Thymus (tissue), 14 donors: ENCODE results near the gene TNRC18. TPM values are rescaled to one million over a fixed set of nuclear protein-coding genes. Genes with fewer than 3 reads are reported as not detected.
"Not testable (repeated sequence)": the region's sequence is repeated elsewhere in the genome, so short reads cannot be mapped to it uniquely, and the experiment has no call there.

Experiments used
- DNase-seq, 9 donors: peaks; one replicate each; pipeline ENCODE4 v3.0.0-alpha.2; 2013; ENCODE audit warnings: low spot score in 9 of 9, low read depth in 6 of 9, missing footprints in 1 of 9
- H3K27ac ChIP-seq, 2 donors: one replicate each; pipeline ENCODE4 v1.5.1; 2013; ENCODE audit warnings: control low read depth in 1 of 2, low read depth in 1 of 2, low read length in 1 of 2, mild to moderate bottlenecking in 1 of 2, moderate library complexity in 1 of 2
- H3K27me3 ChIP-seq, 2 donors: one replicate each; pipeline ENCODE4 v1.5.1; 2013; ENCODE audit warnings: low read length in 1 of 2; ENCODE audit not compliant: control insufficient read depth in 2 of 2, insufficient read depth in 1 of 2
- H3K36me3 ChIP-seq, 2 donors: one replicate each; pipeline ENCODE4 v1.5.1; 2013; ENCODE audit warnings: low read length in 1 of 2, mild to moderate bottlenecking in 1 of 2, moderate library complexity in 1 of 2; ENCODE audit not compliant: control insufficient read depth in 2 of 2, insufficient read depth in 2 of 2
- H3K4me1 ChIP-seq, 2 donors: one replicate each; pipeline ENCODE4 v1.5.1; 2013; ENCODE audit warnings: low read length in 2 of 2; ENCODE audit not compliant: control insufficient read depth in 2 of 2, insufficient read depth in 2 of 2
- H3K4me3 ChIP-seq, 2 donors: one replicate each; pipeline ENCODE4 v1.5.1; 2013; ENCODE audit warnings: low read length in 2 of 2, control low read depth in 1 of 2, mild to moderate bottlenecking in 1 of 2
- H3K9me3 ChIP-seq, 2 donors: one replicate each; pipeline ENCODE4 v1.5.1; 2013; ENCODE audit warnings: low read length in 1 of 2, mild to moderate bottlenecking in 1 of 2; ENCODE audit not compliant: control insufficient read depth in 2 of 2, insufficient read depth in 1 of 2
- WGBS: extraction: QIAGEN DNeasy Blood & Tissue Kit; methylation state at CpG from one replicate; pipeline ENCODE4 v1.1.7; 2013; 5-methylcytosine and 5-hydroxymethylcytosine counted together
- long read RNA-seq, 10 donors: transcript quantifications; one replicate each; lab custom pipeline, GENCODE V29; 2026
- polyA plus RNA-seq: library from polyadenylated mRNA; stranded (reverse); fragments of 200-250 nt; gene quantifications from one replicate; pipeline ENCODE4 v1.2.3, GENCODE V29; 2013
- total RNA-seq: library from RNA; stranded (reverse); fragments of 120-200 nt; gene quantifications from one replicate; pipeline ENCODE4 v1.2.4, GENCODE V29; 2013
- donor health status: healthy.

Gene TNRC18
- total RNA-seq = 8.5 TPM
- 26.2 TPM for polyA plus RNA-seq
- long read RNA-seq, donor 1 = 0 reads
- long read RNA-seq, donor 2 = 0 reads
- long read RNA-seq, donor 3 = 0 reads
- long read RNA-seq, donor 4, partial matches to known transcripts = 0 of 1 reads
- long read RNA-seq, donor 4, other reads (novel, unspliced or antisense) = 0 of 1 reads
- long read RNA-seq, donor 5, partial matches to known transcripts = 0 of 1 reads
- long read RNA-seq, donor 5, other reads (novel, unspliced or antisense) = 0 of 1 reads
- long read RNA-seq, donor 6, partial matches to known transcripts = 0 of 1 reads
- long read RNA-seq, donor 6, other reads (novel, unspliced or antisense) = 0 of 1 reads
- long read RNA-seq, donor 7 = 0 reads
- long read RNA-seq, donor 8, partial matches to known transcripts = 0 of 2 reads
- long read RNA-seq, donor 8, other reads (novel, unspliced or antisense) = 0 of 2 reads
- long read RNA-seq, donor 9 = 0 reads
- long read RNA-seq, donor 10 = 0 reads

GRCh38 chr7:5423306-5423975 is at the start of gene TNRC18:
Gene TNRC18, minus strand, starts transcription at chr7:5423834. Its CDS starts 2,588 bp downstream, at chr7:5421246.
- Histone ChIP-seq H3K4me3 (peak within 1 kb of the TSS; percentile 54 to 71), H3K36me3 (no peaks in the 10 kb centered on the region), H3K27me3 (peaks cover 90 to 99% of the 10 kb centered on the region in 2 donors), H3K4me1 (peaks cover 43 to 79% of the 10 kb centered on the region in 2 donors), H3K9me3 (peaks cover 0 to 27% of the 10 kb centered on the region in 2 donors), H3K27ac (peak within 1 kb of the TSS; percentile 87 to 89)
- WGBS = under 1% methylated on average over 67 of the region's 67 CpGs
- no peak for DNase-seq

- Histone ChIP-seq H3K36me3 (no peaks in the 10 kb centered on the region), H3K9me3 (peaks cover 0 to 5% of the 10 kb centered on the region in 2 donors), H3K4me3 (no peak overlapping the region), H3K27me3 (no peaks in the 10 kb centered on the region), H3K4me1 (peaks cover 0 to under 1% of the 10 kb centered on the region in 2 donors), H3K27ac (no peak overlapping the region)
- WGBS = 90% methylated on average over 20 of the region's 20 CpGs
- DNase-seq = no peak
These were observed 49.0 kb upstream of the TNRC18 start for GRCh38 chr7:5472432-5473315.

GRCh38 chr7:5471623-5472022 is 48.0 kb upstream of the TNRC18 start:
- H3K4me1 ChIP-seq, H3K4me3 ChIP-seq, H3K9me3 ChIP-seq, H3K27me3 ChIP-seq, H3K27ac ChIP-seq, DNase-seq, H3K36me3 ChIP-seq: not testable (repeated sequence)
- 94% methylated on average over 14 of the region's 14 CpGs for WGBS

GRCh38 chr7:5470816-5471215 is 47.2 kb upstream of the TNRC18 start:
- 95% methylated on average over 22 of the region's 22 CpGs for WGBS
- H3K4me3 ChIP-seq = no peak overlapping the region
- no peak for DNase-seq

GRCh38 chr7:5470167-5470532 is 46.5 kb upstream of the TNRC18 start:
- no peak overlapping the region for H3K4me3 ChIP-seq
- H3K4me1 ChIP-seq = no peaks in the 10 kb centered on the region
- H3K27me3 ChIP-seq = no peaks in the 10 kb centered on the region
- 88% methylated on average over 15 of the region's 15 CpGs for WGBS
- no peak for DNase-seq
- no peak overlapping the region for H3K27ac ChIP-seq
- H3K9me3 ChIP-seq = peaks cover 0 to 5% of the 10 kb centered on the region in 2 donors
- H3K36me3 ChIP-seq = no peaks in the 10 kb centered on the region

More at GRCh38 chr7:5470816-5471215, 47.2 kb upstream of the TNRC18 start:
- peaks cover 0 to 5% of the 10 kb centered on the region in 2 donors for H3K9me3 ChIP-seq
- H3K27ac ChIP-seq = no peak overlapping the region
- H3K36me3 ChIP-seq = no peaks in the 10 kb centered on the region
- H3K4me1 ChIP-seq = no peaks in the 10 kb centered on the region
- no peaks in the 10 kb centered on the region for H3K27me3 ChIP-seq

GRCh38 chr7:5469375-5470166 is 45.9 kb upstream of the TNRC18 start:
- DNase-seq = no peak
- H3K36me3 ChIP-seq = no peaks in the 10 kb centered on the region
- WGBS = 93% methylated on average over 32 of the region's 32 CpGs
- no peaks in the 10 kb centered on the region for H3K27me3 ChIP-seq
- H3K4me3 ChIP-seq = no peak overlapping the region
- H3K9me3 ChIP-seq = peaks cover 0 to 5% of the 10 kb centered on the region in 2 donors
- no peaks in the 10 kb centered on the region for H3K4me1 ChIP-seq
- H3K27ac ChIP-seq = no peak overlapping the region

GRCh38 chr7:5467645-5468044 is 44.0 kb upstream of the TNRC18 start:
- no peak overlapping the region for H3K27ac ChIP-seq
- H3K4me3 ChIP-seq = no peak overlapping the region
- peaks cover 0 to 5% of the 10 kb centered on the region in 2 donors for H3K9me3 ChIP-seq
- no peak for DNase-seq
- H3K4me1 ChIP-seq = no peaks in the 10 kb centered on the region
- 97% methylated on average over 9 of the region's 9 CpGs for WGBS
- no peaks in the 10 kb centered on the region for H3K36me3 ChIP-seq
- no peaks in the 10 kb centered on the region for H3K27me3 ChIP-seq

- no peaks in the 10 kb centered on the region for H3K9me3 ChIP-seq
- 83% methylated on average over 14 of the region's 14 CpGs for WGBS
- no peaks in the 10 kb centered on the region for H3K27me3 ChIP-seq
- H3K36me3 ChIP-seq = no peaks in the 10 kb centered on the region
- H3K4me3 ChIP-seq = no peak overlapping the region
- H3K27ac ChIP-seq = no peak overlapping the region
- no peak for DNase-seq
- peaks cover 3 to 4% of the 10 kb centered on the region in 2 donors for H3K4me1 ChIP-seq
These were observed 42.9 kb upstream of the TNRC18 start for GRCh38 chr7:5466551-5466950.
